Keratinocyte (primary cell): Measurements from ENCODE around the gene UGT3A1.

Source experiments
- CTCF ChIP-seq, 3 experiments: IDR thresholded peaks in 1 of 3; conservative IDR thresholded peaks in 1 of 3; optimal IDR thresholded peaks in 1 of 3; 2 replicates in 2 of 3; 3 replicates in 1 of 3; pipeline versions ENCODE3 to v1.5.1; 2011; ENCODE audit warnings: low read length in 3 of 3, mild to moderate bottlenecking in 3 of 3, moderate library complexity in 2 of 3, control low read depth in 1 of 3, inconsistent platforms in 1 of 3; ENCODE audit not compliant: insufficient read depth in 2 of 3; ENCODE audit errors: extremely low read depth in 1 of 3
- EZH2 ChIP-seq: IDR thresholded peaks from one replicate; pipeline ENCODE4 v1.6.1; 2012; ENCODE audit warnings: inconsistent platforms, mild to moderate bottlenecking, low read length, moderate library complexity

- no peak for TF ChIP-seq CTCF (optimal IDR thresholded peaks at IDR 0.05 in 1 of 3, IDR thresholded peaks at IDR 0.05 in 1 of 3, conservative IDR thresholded peaks at IDR 0.05 in 1 of 3; ENCODE audit: extremely low read depth in 1 of 3, insufficient read depth in 2 of 3, low read length in 3 of 3)
- TF ChIP-seq EZH2 = no peak
These were observed 89.0 kb downstream of the UGT3A1 start for GRCh38 chr5:35902046-35902672.
